ENCODE data around the gene TMEM125.

Gene TMEM125

DNA sequence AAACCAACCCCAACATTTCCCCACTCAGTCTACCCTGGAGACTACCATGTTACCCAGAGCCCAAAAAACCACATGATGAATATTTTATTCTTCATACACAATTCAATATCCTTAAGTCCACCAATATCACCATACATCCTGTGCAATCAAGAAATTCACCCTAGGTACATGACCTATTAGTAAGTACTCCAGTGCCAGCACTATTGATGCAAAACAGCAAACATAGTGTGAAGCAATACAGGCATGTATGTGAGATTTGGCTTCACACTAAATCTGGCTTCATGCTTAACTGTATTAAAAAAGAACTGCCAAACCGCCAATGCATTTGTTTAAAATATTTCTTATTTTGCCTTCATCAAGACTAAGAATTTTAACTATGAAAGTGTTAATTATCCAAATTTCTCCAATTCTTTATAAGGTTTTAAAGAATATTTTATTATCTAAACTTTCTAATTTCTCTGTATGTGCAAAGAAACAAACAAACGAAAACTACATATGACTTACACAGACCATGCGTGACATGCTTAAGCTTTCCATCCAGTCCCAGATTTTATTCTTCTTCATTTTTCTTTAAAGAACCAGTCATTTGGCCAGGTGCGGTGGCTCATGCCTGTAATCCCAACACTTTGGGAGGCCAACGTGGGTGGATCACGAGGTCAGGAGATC lies 22.4 kb upstream of the TMEM125 start:
- no peak for DNase-seq

DNA sequence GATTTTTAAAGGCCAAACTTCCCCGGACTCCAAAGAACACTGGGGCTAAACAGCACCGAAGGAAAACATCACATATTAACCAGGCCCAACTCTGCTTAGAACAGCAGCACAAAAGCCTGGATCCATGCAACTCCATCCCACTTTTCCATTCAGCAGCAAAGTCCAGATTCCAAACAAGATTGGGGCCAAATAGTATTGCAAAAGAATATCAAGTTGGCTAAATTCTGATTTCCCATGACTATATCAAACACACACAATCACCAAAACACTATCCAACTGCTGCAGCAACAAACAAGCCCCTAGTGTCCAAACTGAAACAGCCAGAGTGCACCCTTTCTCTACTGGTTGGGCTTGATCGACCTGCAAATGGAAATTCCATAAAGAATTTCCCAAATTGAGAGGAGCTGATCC lies 19.4 kb upstream of the TMEM125 start:
- DNase-seq, result no peak

DNA sequence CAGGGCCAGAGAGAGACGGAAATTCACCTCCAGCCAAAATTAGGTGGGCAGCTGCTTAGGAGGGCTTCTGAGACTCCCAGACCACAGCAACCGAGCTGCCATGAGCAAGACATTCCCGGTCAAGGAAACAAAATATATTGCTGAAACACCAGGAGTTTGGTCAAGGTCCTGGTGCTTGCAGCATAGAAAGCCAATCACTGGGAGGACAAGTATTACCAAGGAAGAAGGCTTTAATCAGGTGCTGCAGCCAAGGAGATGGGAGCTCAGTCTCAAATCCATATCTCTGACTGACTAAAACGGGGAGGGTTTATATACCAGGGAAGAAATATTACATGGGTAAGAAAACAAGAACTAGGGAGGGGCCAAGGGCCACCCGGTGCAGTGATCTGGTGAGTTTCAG lies 18.8 kb upstream of the TMEM125 start:
- no peak for DNase-seq

DNA sequence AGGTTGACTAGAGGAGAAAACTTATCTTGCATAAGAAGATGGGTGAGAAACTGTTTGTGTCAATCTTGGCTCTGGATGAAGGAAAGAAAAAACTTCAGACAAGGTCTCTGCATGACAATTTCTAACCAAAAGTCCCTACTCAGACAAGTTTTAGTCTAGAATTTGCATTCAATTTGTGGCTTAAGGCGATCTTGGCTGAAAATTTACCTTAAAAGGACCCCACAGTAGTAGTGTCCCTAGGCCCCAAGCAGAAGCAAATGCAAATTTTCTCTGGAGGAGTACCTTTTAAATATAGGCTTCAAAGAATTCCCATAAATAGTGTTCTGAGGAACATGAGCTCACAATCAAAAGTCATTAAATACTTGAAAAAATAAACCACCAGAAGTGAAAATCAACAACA lies 17.6 kb upstream of the TMEM125 start:
- DNase-seq, result no peak

DNA sequence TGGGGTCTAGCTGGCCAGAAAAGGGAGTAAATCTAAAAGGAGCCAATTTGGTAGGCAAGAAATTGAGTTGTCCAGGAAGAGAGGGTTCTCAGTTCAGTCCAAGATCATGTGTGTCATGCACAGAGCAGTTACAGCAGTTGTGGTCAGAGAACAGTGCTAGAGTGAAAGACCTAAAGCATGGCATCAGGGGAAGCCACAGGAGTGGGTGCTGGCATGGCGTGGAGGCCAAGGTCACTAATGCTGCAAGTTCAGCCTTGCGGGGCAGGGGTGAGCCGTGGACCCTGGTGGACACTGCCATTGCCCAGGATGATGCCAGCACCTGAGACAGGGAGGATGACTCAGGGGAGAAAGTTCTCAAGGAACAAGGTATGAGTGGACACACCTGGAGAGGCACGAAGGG lies 16.6 kb upstream of the TMEM125 start:
- no peak for DNase-seq

DNA sequence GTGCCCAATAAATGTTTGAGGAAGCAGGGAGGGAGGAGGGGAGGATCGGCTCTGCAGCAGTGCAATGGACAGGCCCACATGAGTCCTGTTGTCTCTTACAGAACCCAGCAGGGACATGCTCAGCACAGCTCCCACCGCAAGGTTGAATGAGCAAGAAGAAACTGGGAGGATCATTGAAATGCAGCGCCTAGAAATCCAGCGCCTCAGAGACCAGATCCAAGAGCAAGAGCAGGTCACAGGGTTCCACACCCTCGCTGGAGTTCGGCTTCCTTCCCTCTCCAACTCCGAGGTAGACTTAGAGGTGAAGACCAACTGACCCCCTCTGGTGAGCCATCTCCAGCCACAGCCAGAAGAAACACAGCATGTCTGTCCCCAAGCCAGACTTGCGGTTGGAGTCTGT lies 15.9 kb upstream of the TMEM125 start:
- no peak for DNase-seq

DNA sequence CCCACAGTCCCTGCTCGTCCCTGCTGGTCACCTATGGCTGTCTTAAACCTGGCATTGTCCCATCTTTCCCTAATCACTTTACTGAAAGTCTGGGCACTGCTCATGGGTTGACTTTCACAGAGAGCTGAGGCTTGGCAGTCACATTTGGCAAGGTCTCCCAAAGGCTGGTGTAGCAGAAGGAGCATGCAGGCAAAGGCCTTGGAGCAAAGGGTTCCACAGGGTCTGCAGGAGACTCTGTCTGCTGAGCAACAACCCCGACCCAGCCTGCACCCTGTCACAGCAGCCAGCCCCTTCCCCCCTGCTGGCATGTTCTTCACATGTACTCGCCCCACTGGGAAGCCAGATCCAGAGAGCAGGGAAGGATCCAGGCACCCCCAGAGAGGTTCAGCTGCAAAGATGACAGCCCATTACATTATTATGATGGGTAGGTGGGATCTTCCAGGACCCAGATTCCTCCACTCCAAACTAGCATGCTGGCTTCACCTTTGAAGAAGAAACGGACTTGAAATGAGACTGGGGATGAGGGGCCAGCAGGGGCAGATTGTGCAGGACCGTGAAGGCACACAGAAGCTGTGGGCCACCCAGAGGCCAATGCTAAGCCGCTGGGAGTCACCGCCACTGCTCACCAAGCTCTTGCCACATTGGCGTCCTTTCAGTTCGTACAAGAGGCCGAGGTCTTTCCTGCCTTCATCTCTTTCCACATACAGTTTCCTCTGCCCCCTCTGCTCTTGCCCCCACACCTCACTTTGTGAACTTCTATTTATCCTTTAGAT lies 14.2 kb upstream of the TMEM125 start:
- DNase-seq, result no peak

DNA sequence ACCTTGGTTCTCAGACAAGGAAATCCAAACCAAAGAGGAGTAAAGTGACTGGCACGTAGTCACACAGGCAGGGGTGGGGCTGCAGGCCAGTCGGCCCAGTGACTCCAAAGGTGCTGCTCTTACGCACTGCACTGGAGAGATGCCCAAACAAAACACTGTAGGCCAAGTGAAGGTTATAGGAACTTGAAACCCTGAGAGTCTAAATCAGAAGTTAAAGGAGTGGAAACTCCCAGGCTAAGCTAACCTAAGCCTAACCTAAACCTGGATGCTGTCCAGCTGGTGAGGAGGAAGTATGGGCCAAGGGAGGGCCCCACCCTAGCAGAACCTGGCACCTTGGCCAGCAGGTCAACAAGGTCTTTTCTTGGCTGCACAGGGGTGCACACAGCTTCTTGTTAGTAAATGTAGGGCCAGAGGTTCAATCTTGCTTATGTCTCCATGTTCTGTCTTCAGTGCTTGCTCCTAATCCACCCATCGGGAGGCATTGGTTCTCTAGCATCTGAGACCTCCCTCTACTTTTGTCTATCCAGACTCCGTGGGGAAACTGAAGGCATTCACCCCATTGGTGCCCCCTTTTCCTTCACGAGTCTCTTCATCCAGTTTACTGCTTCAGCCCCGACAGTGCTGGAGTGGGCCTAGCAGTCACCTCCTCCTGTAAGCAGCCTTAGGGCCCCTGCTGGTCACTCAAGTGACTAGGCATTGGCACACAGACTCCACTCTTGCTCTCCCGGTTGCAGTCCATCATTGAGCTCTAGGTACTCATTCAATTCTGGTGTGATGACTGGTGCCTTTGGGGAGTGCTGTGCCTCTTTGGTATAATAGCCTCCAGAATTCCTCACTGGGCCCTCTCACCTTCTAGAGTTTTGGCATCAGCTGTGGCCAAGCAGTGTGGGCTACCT lies 12.9 kb upstream of the TMEM125 start:
- no peak for DNase-seq

DNA sequence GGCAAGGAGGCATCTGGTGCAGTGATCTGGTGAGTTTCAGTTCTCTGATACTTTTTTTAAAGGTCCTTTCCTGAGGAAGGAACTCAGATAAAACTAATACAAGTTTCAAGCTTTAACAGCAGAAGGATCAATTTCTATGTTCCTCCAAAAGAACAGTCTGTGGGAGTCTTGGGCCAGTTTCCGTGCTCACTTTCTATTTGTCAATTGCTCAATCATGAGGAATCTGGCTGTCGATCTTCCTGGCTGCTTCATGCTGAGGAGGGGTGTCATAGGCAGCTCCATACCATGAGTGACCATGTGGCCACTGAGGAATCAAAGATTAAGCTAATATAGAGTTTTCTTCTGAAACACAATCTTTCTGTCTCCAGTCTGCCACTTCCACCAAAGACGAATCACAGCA lies 11.4 kb upstream of the TMEM125 start:
- no peak for DNase-seq

DNA sequence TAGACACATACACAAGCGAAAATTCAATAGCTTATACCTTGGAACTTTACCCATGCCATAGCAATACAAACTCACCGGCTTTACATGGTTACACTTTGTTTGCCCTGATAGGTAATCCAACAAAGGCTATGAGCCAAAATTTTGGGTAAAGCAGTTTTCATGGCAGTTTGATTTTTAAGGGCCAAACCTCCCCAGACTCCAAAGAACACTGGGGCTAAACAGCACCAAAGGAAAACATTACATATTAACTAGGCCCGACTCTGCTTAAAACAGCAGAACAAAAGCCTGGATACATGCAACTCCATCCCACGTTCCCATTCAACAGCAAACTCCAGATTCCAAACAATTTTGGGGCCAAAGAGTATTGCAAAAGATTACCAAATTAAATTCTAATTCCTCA lies 4.4 kb upstream of the TMEM125 start:
- DNase-seq, result no peak

DNA sequence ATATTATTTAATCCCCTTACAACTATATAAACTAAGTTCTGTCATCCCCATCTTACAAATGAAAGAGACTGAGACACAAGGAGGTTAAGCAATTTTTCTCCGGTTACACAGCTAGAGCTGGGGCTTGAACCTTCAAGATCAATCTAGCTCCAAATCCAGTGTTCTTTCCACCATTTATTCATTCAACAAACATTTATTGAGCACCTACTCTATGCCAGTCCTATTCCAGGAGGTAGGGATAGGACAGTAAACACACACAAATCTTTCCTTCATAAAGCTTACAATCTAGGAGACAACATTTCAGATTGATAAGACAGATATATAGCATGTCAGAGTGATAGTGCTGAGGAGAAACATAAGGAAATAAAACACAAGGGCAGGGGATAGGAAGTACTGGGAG lies 2.9 kb upstream of the TMEM125 start:
- no peak for DNase-seq

DNA sequence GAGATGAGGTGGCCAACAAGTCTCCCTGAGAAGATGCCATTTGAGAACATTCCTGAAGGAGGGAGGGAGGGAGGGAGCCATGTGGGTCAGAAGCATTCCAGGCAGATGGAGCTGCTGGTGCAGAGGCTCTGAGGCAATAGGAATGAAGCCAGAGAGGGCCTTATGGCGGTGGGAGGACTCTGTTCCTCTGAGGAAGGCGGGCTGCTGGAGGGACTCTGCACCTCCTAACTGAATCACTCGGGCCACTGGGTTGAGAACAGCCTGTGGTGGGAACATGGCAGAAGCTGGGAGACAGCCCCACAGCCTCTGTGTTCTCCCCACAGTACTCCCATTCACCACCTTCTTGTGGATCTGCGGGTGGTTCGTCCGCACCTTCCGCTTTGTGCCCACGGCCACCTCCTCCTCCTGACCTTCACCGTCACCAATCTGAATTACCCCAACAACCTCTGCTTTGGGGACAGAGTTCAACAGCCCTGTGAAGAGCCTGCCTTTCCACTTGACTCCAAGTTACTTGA lies 2.4 kb upstream of the TMEM125 start:
- DNase-seq, result no peak

DNA sequence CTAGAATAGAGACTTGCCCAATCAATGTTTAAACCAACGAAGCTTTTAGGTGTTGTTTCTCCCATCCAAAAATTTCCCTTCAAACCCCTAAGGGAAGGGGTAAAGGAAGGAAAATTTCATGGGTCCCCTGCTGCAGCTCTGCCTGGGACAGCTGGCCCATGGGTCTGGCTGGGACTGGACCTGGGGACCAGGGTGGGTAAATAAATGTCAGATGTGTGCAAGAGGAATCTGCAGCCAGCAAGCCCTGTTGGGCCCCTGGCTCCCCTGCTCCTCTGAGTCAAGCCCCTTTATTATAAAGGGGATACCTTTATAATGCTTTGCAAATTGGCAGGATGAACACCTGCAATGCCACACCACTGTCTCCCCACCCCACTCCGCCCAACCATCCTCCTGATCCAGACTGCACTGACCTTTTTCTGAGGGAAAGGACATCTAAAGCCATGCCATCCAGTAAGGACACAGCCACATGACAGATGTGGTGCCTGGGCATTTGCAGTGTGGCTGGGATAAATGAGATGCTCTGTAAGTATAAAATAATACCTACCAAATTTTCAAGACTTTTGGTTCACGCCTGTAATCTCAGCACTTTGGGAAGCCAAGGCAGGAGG lies 1.9 kb upstream of the TMEM125 start:
- DNase-seq, result no peak

DNA sequence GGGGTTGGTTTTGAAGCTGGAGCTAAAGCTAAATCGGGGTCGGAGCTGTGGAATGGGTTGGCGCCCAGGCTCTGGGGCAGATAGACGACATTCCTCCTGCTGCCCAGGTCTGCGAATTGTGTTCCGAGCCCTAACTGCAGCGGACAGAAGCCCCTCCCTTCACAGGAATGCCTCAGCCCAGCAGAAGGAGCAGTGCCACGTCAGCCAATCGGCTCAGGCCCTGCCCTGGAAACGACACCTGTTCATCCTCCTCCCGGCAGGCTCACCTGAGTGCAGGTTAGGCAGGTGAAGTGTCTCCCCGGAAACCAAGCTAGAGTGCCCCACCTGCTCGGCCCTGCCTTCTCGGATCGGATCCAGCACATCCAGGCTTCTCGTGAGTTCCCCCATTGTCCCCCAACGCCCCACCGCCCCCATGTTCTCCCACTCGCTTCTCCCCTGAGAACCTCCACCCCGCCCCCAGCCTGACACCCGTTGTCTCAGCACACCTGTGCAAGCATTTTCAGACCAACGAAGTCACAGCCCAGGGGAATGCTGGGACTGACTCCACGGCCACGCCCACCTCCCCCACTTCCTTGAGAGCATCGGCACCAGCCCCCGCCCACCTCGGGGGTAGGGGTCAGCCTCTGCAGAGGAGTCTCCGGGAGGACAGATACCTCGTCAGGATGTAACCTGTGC lies 775 bp downstream of the TMEM125 start:
- peak; percentile 11 to 15 for DNase-seq

DNA sequence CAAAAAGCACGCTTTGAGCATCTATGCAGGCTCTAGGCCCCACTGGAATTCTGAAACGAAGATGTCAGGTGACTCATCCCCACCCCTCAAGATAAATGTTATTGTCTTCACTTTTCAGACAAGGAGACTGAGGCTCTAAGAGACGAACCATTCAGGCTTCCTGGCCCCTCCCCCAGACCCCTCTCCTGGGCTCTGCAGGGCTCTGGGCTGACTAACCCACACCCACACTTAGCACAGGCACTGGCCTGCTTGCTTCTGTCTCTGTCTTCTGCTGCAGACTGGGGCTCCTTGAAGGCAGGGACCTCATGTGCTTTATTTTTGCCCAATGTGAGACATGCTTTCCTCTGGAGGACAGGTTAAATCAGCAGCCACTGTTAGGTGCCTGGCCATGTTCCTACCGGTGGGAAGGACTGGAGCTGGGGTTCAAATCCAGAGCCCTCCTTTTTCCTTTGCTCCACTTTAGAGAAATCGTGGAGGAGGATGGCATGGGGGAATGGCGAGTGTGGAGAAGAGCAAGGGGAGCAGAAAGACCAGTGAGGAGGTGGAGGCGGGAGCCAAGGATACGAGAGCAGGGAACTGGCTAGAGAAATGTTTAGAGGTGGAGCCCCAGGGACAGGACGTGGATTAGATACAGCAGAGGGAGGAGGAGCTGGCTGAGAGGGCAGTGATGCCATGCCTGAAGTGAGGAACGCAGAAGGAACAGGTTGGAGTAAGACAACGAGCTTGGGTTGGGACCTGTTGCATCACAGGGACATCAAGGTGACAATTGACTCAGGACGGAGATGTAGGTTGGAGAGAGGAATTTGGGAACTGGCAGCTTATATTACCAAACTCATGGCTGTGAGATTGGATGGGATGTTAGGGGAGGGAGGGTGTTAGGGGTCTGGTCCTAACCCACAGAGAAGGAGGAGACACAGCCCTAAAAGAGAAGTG lies 1.7 kb downstream of the TMEM125 start:
- no peak for DNase-seq

DNA sequence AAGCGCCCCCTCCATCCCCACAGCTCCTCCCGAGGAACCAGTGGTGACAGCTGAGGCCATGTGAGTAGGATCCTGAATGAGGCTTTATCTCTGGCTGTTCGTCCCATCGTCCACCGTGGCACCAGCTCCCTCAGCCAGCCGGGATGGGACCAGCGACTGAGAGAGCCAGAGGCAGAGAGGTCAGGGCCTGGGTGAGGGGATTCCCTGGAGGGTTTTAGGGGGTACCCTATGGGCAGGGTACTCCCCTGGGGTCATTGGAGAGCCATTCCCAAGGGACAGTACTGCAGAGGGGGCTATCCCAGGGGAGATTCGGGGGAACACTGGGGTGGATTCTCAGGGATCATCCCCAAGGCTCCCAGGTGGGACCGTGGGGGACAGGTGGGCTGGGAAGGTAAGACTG lies 2.4 kb downstream of the TMEM125 start:
- DNase-seq, result no peak

DNA sequence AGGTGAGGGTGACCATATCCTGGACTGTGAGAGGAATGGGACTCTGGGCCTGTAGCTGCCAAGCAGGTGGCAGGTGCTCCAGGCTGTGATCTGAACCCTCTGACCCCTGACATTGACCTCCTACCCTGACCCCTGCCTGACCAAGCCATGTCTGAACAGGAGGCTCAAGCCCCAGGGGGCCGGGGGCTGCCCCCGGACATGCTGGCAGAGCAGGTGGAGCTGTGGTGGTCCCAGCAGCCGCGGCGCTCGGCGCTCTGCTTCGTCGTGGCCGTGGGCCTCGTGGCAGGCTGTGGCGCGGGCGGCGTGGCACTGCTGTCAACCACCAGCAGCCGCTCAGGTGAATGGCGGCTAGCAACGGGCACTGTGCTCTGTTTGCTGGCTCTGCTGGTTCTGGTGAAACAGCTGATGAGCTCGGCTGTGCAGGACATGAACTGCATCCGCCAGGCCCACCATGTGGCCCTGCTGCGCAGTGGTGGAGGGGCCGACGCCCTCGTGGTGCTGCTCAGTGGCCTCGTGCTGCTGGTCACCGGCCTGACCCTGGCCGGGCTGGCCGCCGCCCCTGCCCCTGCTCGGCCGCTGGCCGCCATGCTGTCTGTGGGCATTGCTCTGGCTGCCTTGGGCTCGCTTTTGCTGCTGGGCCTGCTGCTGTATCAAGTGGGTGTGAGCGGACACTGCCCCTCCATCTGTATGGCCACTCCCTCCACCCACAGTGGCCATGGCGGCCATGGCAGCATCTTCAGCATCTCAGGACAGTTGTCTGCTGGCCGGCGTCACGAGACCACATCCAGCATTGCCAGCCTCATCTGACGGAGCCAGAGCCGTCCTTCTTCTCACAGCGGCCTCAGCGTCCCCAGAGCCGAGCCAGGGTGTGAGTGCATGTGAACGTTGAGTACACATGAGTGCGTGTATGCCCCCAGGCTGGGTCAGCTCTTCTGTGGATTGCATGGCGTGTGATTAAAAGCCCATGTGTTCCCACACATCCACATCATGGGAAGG lies 3.1 kb downstream of the TMEM125 start:
- DNase-seq, result no peak

DNA sequence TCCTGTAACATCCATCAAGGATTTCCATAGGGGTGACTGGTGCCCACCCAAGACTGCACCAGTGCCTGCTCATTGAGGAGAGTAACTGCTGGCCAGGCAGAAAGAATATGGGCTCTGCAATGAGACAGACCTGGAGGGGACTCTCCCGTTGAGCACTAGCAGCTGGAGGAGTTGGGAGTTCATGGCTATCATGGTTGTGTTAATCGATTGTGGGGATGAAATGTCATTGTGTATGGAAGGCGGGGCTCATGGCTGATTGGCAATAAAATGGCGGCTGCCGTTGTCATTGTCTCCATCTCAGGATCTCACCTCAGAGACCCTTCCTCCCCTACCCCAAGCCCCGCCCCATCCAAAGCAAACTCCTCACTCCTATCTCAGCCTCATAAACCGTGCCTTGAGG lies 3.9 kb downstream of the TMEM125 start:
- no peak for DNase-seq

DNA sequence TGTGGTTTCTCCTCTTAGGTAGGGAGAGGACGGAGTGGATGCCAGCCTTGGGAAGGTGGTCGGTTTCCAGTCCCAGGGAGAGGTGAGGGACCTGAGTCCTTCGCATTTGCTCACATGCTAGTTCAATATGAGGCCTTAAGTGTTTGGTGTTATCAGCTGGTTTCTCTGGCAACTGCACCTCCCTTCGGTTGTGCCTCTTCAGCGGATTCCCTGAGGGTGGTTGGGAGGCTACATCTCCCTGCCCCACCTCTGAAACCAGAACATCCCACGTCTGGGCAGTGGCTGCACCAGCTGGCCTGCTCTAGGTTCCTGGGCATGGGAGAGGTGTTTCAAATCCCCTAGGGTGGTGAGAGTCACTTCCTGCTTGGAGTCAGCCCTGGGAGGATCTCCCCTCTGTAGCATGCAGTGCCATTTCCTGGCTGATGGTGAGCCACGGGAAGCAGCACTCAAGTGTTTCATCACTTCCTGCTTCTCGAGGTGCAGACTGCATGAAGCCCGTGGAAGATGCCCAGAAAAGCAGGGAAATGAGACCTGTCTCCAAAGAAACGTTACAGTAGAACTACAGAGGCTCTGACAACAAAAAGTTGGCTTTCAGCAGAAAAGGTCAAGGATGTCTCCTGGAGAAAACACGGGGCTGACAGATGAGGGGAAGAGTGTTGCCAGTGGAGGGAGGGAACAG lies 4.5 kb downstream of the TMEM125 start:
- peak; percentile 10 to 24 for DNase-seq

Data from stimulated activated CD4-positive, alpha-beta T cell treated with anti-CD3 and anti-CD28 coated beads, Interleukin-4, amount 100 ng/mL, for 4 hours (primary cell).